Stimulated activated CD4-positive, alpha-beta T cell treated with anti-CD3 and anti-CD28 coated beads, Interleukin-4, amount 100 ng/mL, for 24 hours (primary cell): Measurements from ENCODE around the gene NPPA.
"Not testable (repeated sequence)": the region's sequence is repeated elsewhere in the genome, so short reads cannot be mapped to it uniquely, and the experiment has no call there.

Source experiments
- DNase-seq: peaks from one replicate; pipeline ENCODE4 v3.0.0-alpha.2; 2020

Gene NPPA

DNA sequence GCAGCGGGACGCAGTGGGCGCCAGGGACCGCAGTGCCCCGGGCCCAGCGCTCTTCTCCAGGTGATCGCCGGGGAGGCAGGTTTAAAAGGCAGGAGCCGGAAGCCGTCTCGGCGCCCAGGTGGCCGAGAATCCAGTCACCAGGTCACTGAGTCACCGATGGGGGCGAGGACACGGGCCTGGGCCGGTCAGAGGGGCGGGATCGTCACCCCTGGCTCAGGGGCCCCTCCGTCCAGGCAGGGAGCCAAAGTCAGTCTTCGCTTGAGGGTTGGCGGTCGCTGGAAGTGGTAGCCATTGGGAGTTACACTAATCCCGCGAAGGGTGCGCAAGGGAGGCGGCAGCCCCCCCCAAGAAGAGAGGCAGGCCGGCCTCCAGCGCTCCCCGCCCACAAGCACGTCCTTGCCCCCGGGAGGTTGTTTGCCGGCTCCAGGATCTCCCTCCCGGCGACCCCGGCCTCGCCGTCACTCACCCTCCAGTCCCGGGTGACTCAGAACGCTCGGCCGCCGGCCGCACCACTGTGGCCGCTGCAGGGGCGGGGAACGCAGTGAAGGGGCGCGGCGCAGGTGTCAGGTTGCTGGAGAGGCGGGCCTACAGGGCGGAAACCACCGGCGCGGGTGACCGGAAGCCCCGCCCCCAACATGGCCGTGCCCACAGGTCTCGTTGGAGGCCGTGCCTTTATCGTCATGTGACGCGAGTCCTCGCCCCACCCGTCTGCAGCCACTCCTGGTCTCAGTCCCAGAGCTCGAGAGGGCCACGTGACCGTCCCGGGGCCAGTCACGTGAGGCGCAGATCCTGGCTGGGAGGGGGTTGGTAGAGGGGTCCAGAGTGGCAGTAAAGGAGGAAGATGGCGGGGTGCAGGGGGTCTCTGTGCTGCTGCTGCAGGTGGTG lies 41.9 kb downstream of the NPPA start, which contains the start of the genes CLCN6 and MTHFR:
TSS of gene CLCN6 (plus strand) at position 770 of the 885 bp plus-strand sequence. CDS start at position 842, 72 bp downstream.
TSS of gene MTHFR (minus strand) at position 543 of the 885 bp plus-strand sequence. CDS start 2,848 bp downstream, outside the sequence.
- DNase-seq: peak; percentile 99

GRCh38 chr1:11804666-11805421 lies 42.7 kb downstream of the NPPA start:
- peak; percentile 38 for DNase-seq

GRCh38 chr1:11803924-11804665 lies 43.5 kb downstream of the NPPA start:
- not testable (repeated sequence) for DNase-seq

DNA sequence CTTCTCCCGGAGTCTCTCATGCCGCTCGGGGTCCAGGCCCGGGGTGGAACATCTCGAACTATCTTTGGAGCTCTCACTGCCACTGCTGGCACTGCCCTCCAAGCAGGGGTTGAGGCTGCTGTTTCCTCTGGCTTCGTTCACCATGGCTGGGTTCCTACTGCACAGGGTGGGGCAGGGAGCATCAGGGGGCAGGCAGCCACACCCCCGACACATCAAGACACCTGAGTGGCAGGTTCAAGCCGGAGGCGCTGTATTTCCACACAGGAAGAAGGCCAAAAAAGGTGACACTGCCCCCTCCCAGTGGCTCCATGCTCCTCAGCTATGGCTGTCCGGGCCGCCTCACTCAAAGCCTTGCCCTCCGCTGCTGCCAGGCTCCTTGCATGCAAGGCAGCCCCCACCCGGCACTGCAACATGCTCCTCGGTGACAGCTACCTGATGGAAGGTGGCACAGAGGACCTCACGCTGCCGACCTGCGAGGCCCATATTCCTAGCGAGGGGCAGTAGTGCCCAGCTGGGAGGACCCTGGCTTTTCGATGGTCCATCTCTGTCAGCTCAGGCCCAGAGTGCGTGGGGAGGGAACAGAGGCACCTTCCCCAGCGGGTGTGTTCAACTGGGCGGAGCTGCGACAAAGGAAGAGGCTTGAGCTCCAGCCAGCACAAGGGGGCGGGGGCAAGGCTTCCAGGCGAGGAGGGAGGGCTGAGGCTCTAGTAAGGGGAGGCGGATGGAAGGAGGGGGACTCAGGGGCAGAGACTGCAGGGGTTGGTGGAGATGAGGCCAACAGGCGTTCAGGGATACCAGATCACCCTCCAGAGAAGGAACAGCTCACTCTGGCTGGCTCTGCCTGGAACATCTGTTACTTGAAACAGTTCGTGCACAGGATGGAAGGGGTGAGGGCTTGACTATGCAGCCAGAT lies 44.4 kb downstream of the NPPA start:
- peak; percentile 67 for DNase-seq

DNA sequence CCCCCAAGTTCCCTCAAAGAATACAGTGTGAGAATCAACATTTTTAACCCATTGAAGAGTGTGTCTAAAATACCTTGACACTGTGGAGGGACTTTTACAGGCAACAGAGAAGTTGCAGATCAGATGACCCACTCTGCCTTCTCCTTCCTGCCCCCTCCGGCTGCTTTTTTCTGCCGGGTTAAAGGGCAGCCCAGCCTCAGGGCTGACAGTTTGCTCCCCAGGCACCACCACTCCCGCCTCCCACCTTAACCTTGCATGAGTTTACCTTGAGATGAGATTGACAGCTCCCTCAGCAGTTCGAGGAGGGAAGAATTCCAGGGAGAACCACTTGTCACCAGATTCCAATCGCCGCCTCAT lies 45.0 kb downstream of the NPPA start:
- no peak for DNase-seq

DNA sequence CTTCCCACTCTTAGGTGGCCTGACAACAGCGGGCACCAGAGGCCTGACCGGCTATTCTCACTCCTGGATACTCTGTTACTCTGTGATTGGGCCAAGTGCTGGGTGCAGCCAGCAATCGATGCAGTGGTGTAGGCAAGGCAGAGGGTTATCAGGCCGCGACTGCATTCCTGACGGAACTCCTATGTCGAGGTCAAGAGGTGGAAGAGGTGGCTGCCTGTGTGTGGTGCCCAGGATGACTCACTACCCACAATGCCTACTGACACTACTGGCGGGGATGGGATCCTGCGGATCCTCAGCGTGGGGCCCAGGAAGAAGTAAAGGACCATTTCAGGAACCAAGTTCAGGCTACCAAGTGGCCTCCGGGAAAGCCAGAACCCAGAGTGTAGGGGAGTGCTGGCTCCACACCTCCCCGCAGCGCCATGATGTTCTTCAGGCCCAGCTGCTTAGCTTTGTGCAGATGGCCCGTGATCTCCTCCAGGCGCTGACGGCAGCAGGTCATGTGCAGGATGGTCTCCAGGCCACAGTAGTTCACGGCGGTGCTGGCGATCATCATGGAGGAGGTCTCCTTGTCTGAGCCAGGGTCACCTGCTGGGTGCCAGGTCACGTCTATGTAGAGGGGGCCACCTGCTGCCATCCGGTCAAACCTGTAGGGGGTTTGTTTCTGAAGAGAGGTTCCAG lies 46.7 kb downstream of the NPPA start:
- no peak for DNase-seq

DNA sequence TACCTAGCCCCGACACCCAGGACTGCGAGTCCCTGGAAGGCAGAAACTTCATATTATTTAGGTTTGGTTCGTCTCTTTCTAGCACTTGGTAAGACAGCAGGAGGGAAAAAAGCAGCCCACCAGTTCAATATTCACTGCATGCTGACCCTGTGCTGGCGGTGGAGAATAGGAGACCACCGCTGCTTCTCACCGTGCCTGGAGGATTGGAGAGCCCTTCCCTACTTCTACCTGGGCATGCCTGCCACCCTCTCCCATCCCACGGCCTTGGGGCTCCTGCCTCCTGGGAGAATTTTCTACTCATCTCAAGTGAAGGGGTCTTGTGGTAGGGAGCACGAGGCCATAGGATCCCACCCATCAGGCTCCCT lies 47.2 kb downstream of the NPPA start:
- no peak for DNase-seq

GRCh38 chr1:11799896-11800295 lies 47.7 kb downstream of the NPPA start:
- DNase-seq: no peak

GRCh38 chr1:11799099-11799498 lies 48.5 kb downstream of the NPPA start:
- DNase-seq: no peak

GRCh38 chr1:11797525-11798216 lies 49.9 kb downstream of the NPPA start:
- no peak for DNase-seq

DNA sequence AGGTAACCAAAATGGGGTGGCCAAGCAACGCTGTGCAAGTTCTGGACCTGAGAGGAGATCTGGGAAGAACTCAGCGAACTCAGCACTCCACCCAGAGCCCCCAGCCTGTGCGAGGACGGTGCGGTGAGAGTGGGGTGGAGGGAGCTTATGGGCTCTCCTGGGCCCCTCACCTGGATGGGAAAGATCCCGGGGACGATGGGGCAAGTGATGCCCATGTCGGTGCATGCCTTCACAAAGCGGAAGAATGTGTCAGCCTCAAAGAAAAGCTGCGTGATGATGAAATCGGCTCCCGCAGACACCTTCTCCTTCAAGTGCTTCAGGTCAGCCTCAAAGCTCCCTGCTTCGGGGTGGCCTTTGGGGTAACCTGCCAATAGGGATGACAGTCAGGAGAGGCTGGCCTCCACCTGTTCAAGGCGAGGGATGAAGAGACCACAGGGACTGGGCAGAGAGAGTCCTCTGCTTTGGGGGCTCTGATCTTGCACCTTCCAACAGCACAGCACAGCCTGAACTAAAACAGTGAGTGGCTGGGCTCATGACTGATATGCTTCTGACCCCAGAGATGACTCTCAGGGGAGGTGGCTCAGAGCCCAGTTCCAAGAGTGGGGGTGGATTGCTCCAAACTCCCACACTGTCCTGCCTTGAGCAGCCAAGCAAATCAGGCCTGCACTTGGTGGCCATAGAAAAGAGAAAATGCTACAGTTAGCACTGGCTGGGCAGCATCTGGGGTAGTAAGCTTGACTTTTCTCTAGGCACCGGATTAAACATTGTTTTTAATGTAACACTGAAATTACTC lies 51.4 kb downstream of the NPPA start:
- DNase-seq: no peak
